ENCODE data around the gene CREB3L2.

DNA sequence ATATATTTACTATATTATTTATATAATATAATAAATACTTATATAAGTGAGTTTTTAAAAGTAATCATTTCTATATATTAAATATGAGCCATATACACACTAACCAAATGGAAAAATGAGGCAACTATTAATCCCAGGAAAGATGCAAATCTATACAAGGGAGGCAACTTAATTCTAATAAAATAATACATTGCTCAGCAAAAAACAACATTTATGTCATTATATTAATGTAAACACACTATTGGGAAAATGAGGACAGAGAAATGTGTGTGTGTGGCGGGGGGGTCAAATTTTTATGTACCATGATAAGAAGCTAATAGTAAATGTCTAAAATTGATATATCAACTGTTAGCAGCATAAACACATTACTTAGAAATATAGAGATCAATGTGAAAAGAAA, 131.8 kb downstream of the CREB3L2 start:
- TF ChIP-seq, protein P1, sequence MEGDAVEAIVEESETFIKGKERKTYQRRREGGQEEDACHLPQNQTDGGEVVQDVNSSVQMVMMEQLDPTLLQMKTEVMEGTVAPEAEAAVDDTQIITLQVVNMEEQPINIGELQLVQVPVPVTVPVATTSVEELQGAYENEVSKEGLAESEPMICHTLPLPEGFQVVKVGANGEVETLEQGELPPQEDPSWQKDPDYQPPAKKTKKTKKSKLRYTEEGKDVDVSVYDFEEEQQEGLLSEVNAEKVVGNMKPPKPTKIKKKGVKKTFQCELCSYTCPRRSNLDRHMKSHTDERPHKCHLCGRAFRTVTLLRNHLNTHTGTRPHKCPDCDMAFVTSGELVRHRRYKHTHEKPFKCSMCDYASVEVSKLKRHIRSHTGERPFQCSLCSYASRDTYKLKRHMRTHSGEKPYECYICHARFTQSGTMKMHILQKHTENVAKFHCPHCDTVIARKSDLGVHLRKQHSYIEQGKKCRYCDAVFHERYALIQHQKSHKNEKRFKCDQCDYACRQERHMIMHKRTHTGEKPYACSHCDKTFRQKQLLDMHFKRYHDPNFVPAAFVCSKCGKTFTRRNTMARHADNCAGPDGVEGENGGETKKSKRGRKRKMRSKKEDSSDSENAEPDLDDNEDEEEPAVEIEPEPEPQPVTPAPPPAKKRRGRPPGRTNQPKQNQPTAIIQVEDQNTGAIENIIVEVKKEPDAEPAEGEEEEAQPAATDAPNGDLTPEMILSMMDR (conservative IDR thresholded peaks at IDR 0.05) = no peak
- TF ChIP-seq ZFX (IDR thresholded peaks at IDR 0.05) = no peak
